ENCODE measurements around the gene SLC4A5. TPM values are rescaled to one million over a fixed set of nuclear protein-coding genes. Genes with fewer than 3 reads are reported as not detected.
"Not testable (repeated sequence)": the region's sequence is repeated elsewhere in the genome, so short reads cannot be mapped to it uniquely, and the experiment has no call there.

SLC4A5 gene
- total RNA-seq, 1 donor from 2014 or later, result 2.3 TPM

DNA sequence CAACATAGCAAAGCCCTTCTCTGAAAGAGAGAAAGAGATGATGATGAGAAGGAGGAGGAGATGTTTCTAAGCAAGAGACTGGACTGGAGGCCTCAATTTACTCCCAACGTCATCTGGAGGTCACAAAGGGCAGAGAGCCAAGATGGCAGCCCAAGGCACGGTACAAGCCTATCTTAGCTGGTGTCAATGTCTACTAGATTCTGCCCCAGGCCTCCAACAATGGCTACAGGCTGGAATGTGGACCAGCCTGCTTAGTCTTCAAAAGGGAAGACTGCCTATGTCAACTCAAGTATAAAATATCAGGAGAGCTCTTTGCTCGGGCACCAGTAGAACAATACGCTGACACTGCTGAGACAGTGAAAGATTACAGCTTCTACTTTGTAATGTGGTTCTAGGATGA is 6.7 kb upstream of the SLC4A5 start:
- H3K27ac ChIP-seq (replicated peaks), result no peak overlapping the region
- H3K4me1 ChIP-seq, result no peaks in the 10 kb centered on the region
- no peaks in the 10 kb centered on the region for H3K9me3 ChIP-seq (replicated peaks)
- TF ChIP-seq, protein P1, sequence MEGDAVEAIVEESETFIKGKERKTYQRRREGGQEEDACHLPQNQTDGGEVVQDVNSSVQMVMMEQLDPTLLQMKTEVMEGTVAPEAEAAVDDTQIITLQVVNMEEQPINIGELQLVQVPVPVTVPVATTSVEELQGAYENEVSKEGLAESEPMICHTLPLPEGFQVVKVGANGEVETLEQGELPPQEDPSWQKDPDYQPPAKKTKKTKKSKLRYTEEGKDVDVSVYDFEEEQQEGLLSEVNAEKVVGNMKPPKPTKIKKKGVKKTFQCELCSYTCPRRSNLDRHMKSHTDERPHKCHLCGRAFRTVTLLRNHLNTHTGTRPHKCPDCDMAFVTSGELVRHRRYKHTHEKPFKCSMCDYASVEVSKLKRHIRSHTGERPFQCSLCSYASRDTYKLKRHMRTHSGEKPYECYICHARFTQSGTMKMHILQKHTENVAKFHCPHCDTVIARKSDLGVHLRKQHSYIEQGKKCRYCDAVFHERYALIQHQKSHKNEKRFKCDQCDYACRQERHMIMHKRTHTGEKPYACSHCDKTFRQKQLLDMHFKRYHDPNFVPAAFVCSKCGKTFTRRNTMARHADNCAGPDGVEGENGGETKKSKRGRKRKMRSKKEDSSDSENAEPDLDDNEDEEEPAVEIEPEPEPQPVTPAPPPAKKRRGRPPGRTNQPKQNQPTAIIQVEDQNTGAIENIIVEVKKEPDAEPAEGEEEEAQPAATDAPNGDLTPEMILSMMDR (IDR thresholded peaks at IDR 0.05; ENCODE audit: borderline replicate concordance), result no peak
- no peak for DNase-seq
- no peaks in the 10 kb centered on the region for H3K36me3 ChIP-seq
- intact Hi-C loops (cut with micrococcal nuclease), result no loop called here
- no peaks in the 10 kb centered on the region for H3K27me3 ChIP-seq (ENCODE audit: low read depth)
- H3K4me3 ChIP-seq, result no peak overlapping the region

- no peak for DNase-seq
- intact Hi-C loops (cut with micrococcal nuclease), result no loop called here
- Histone ChIP-seq H3K9me3 (replicated peaks) (no peaks in the 10 kb centered on the region), H3K27ac (replicated peaks) (no peak overlapping the region), H3K36me3 (no peaks in the 10 kb centered on the region), H3K4me3 (no peak overlapping the region), H3K27me3 (ENCODE audit: low read depth) (no peaks in the 10 kb centered on the region), H3K4me1 (no peaks in the 10 kb centered on the region)
- TF ChIP-seq, protein P1 (IDR thresholded peaks at IDR 0.05; ENCODE audit: borderline replicate concordance), result no peak
Observed at GRCh38 chr2:74347742-74348141, 4.5 kb upstream of the SLC4A5 start.

DNA sequence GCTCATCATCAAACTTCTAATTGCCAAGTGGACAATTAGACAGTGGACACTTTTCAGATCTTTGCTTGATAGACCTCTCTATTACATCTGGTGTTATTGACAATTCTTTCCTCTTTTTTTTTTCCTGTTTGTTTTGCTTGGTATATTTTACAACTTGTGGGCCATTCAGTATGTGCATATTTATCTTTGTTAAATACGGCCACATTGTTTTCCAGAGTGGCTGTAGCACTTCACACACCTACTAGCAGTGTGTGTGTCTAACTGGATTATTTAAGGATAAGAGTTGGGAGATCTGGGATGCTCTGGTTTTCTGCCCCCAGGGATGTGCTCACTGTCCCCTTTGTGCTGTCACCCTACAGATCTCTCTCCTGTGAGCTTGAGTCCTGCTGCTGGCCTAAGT is 4.1 kb upstream of the SLC4A5 start:
- Histone ChIP-seq H3K9me3 (replicated peaks) (no peaks in the 10 kb centered on the region), H3K27me3 (ENCODE audit: low read depth) (no peaks in the 10 kb centered on the region), H3K4me1 (no peaks in the 10 kb centered on the region), H3K36me3 (no peaks in the 10 kb centered on the region), H3K4me3 (no peak overlapping the region), H3K27ac (replicated peaks) (no peak overlapping the region)
- intact Hi-C loops (cut with micrococcal nuclease), result no loop called here
- TF ChIP-seq, protein P1 (IDR thresholded peaks at IDR 0.05; ENCODE audit: borderline replicate concordance), result no peak
- DNase-seq, result no peak

GRCh38 chr2:74345272-74345943 is 2.2 kb upstream of the SLC4A5 start:
- no peak for DNase-seq
- Histone ChIP-seq H3K27me3 (ENCODE audit: low read depth) (no peaks in the 10 kb centered on the region), H3K9me3 (replicated peaks) (no peaks in the 10 kb centered on the region), H3K27ac (replicated peaks) (no peak overlapping the region), H3K4me3 (no peak overlapping the region), H3K36me3 (no peaks in the 10 kb centered on the region), H3K4me1 (no peaks in the 10 kb centered on the region)
- intact Hi-C loops (cut with micrococcal nuclease), result no loop called here
- TF ChIP-seq, protein P1 (IDR thresholded peaks at IDR 0.05; ENCODE audit: borderline replicate concordance), result no peak

DNA sequence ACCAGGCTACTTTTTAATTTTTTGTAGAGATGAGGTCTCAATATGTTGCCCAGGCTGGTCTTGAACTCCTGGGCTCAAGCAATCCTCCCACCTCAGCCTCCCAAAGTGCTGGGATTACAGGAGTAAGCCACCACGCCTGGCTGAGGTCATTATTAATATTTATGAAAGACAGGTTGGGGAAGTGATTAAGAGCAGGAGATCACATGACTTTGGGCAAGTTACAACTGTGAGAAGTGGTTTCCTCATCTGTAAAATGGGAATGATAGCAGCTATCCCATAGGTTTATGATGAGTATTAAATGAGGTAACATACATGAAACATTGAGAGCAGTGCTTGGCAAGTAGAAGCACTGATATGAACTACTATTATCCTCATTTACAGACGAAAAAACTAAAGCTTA is 7.0 kb downstream of the SLC4A5 start:
- H3K27me3 ChIP-seq (ENCODE audit: low read depth), result not testable (repeated sequence)

DNA sequence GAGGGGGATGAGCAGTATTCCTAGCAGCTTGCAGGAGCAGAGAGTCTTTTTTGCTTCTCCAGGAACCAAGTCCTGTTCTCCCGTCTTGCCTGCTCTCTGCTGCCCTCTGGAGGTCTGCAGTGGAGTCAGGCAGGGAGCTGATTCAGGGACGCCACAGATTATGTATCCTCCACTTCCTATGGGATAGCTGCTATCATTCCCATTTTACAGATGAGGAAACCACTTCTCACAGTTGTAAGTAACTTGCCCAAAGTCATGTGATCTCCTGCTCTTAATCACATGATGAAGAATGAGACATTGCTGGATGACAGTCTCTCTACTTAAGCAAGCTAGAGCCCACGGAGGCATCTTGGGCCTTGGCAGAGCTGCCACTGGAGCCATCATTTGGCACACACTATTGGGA is 8.3 kb downstream of the SLC4A5 start:
- intact Hi-C loops (cut with micrococcal nuclease), result no loop called here
- no peaks in the 10 kb centered on the region for H3K27me3 ChIP-seq (ENCODE audit: low read depth)
- TF ChIP-seq, protein P1 (IDR thresholded peaks at IDR 0.05; ENCODE audit: borderline replicate concordance), result peak; percentile 97

More for the DNA sequence above, 7.0 kb downstream of the SLC4A5 start:
- DNase-seq; H3K4me1 ChIP-seq; intact Hi-C loops (cut with micrococcal nuclease); H3K9me3 ChIP-seq (replicated peaks); H3K27ac ChIP-seq (replicated peaks); H3K4me3 ChIP-seq: not testable (repeated sequence)
- peaks cover 14% of the 10 kb centered on the region for H3K36me3 ChIP-seq

More for the DNA sequence above, 8.3 kb downstream of the SLC4A5 start:
- Histone ChIP-seq H3K4me3 (no peak overlapping the region), H3K36me3 (peaks cover 16% of the 10 kb centered on the region), H3K27ac (replicated peaks) (no peak overlapping the region), H3K4me1 (peaks cover 3% of the 10 kb centered on the region), H3K9me3 (replicated peaks) (no peaks in the 10 kb centered on the region)
- peak; percentile 74 for DNase-seq
